ENCODE data around the gene ERCC2. TPM values are rescaled to one million over a fixed set of nuclear protein-coding genes. Genes with fewer than 3 reads are reported as not detected.

The ERCC2 gene
- total and polyA plus RNA-seq, 4 donors: 3.3 to 8.7 (median 8.2) TPM

- 84% methylated on average over 7 of the region's 7 CpGs for WGBS
- Histone ChIP-seq H3K9ac (ENCODE audit: low read depth in 1 of 2, low read length in 2 of 2) (no peak overlapping the region), H3K36me3 (ENCODE audit: control insufficient read depth in 4 of 4, insufficient read depth in 3 of 4, low read depth in 1 of 4, low read length in 3 of 4) (no peaks in the 10 kb centered on the region), H3K4me1 (ENCODE audit: control insufficient read depth in 4 of 4, insufficient read depth in 4 of 4, low read length in 3 of 4) (peaks cover 2 to 12% (median 10%) of the 10 kb centered on the region in 4 donors), H3K27ac (ENCODE audit: low read depth in 1 of 2, low read length in 2 of 2) (no peak overlapping the region), H3K9me3 (ENCODE audit: control insufficient read depth in 4 of 4, low read length in 3 of 4) (no peaks in the 10 kb centered on the region), H3K4me3 (ENCODE audit: low read depth in 1 of 3, low read length in 3 of 3) (no peak overlapping the region), H3K27me3 (ENCODE audit: control insufficient read depth in 4 of 4, insufficient read depth in 4 of 4, low read length in 3 of 4) (peaks cover 0 to 3% (median 0%) of the 10 kb centered on the region in 4 donors)
- no peak for TF ChIP-seq NR2F2 (IDR thresholded peaks at IDR 0.05)
- TF ChIP-seq, protein P1, sequence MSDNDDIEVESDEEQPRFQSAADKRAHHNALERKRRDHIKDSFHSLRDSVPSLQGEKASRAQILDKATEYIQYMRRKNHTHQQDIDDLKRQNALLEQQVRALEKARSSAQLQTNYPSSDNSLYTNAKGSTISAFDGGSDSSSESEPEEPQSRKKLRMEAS (IDR thresholded peaks at IDR 0.05): no peak
- TF ChIP-seq REST (IDR thresholded peaks at IDR 0.05): no peak
- TF ChIP-seq RXRA (IDR thresholded peaks at IDR 0.05): no peak
- TF ChIP-seq TAF1 (conservative IDR thresholded peaks at IDR 0.05): no peak
- TF ChIP-seq SP1 (IDR thresholded peaks at IDR 0.05): no peak
- no peak for TF ChIP-seq FOXA2 (IDR thresholded peaks at IDR 0.05)
- no peak for TF ChIP-seq RAD21 (IDR thresholded peaks at IDR 0.05)
- no peak for DNase-seq (ENCODE audit: low spot score)
These were observed 48.5 kb downstream of the ERCC2 start for GRCh38 chr19:45321848-45322247.

GRCh38 chr19:45320997-45321775 is 49.2 kb downstream of the ERCC2 start:
- H3K9ac ChIP-seq (ENCODE audit: low read depth in 1 of 2, low read length in 2 of 2): no peak overlapping the region
- TF ChIP-seq TAF1 (conservative IDR thresholded peaks at IDR 0.05) (no peak), HNF4G (IDR thresholded peaks at IDR 0.05) (no peak), YY1 (IDR thresholded peaks at IDR 0.05) (no peak), REST (IDR thresholded peaks at IDR 0.05) (no peak), RAD21 (IDR thresholded peaks at IDR 0.05) (no peak), HNF4A (conservative IDR thresholded peaks at IDR 0.05) (no peak), GABPA (IDR thresholded peaks at IDR 0.05 in 1 of 2, conservative IDR thresholded peaks at IDR 0.05 in 1 of 2) (no peak), NR2F2 (IDR thresholded peaks at IDR 0.05) (no peak), SP1 (IDR thresholded peaks at IDR 0.05) (no peak), ATF3 (IDR thresholded peaks at IDR 0.05) (no peak), FOXA1 (IDR thresholded peaks at IDR 0.05) (no peak)
- WGBS: 88% methylated on average over 12 of the region's 12 CpGs
- no peak overlapping the region for H3K27ac ChIP-seq (ENCODE audit: low read depth in 1 of 2, low read length in 2 of 2)
- H3K27me3 ChIP-seq (ENCODE audit: control insufficient read depth in 4 of 4, insufficient read depth in 4 of 4, low read length in 3 of 4): peaks cover 0 to 3% (median 0%) of the 10 kb centered on the region in 4 donors
- H3K36me3 ChIP-seq (ENCODE audit: control insufficient read depth in 4 of 4, insufficient read depth in 3 of 4, low read depth in 1 of 4, low read length in 3 of 4): no peaks in the 10 kb centered on the region
- no peak overlapping the region for H3K4me3 ChIP-seq (ENCODE audit: low read depth in 1 of 3, low read length in 3 of 3)
- no peak for DNase-seq (ENCODE audit: low spot score)
- H3K9me3 ChIP-seq (ENCODE audit: control insufficient read depth in 4 of 4, low read length in 3 of 4): no peaks in the 10 kb centered on the region
- peaks cover 0 to 9% (median 8%) of the 10 kb centered on the region in 4 donors for H3K4me1 ChIP-seq (ENCODE audit: control insufficient read depth in 4 of 4, insufficient read depth in 4 of 4, low read length in 3 of 4)

All from liver (tissue), 9 donors.